Measurements from ENCODE around the gene HOXB13. TPM values are rescaled to one million over a fixed set of nuclear protein-coding genes. Genes with fewer than 3 reads are reported as not detected.

Gene HOXB13
- total and polyA plus RNA-seq, 3 donors from 2014 or later: 0.24 TPM; not detected in 2

DNA sequence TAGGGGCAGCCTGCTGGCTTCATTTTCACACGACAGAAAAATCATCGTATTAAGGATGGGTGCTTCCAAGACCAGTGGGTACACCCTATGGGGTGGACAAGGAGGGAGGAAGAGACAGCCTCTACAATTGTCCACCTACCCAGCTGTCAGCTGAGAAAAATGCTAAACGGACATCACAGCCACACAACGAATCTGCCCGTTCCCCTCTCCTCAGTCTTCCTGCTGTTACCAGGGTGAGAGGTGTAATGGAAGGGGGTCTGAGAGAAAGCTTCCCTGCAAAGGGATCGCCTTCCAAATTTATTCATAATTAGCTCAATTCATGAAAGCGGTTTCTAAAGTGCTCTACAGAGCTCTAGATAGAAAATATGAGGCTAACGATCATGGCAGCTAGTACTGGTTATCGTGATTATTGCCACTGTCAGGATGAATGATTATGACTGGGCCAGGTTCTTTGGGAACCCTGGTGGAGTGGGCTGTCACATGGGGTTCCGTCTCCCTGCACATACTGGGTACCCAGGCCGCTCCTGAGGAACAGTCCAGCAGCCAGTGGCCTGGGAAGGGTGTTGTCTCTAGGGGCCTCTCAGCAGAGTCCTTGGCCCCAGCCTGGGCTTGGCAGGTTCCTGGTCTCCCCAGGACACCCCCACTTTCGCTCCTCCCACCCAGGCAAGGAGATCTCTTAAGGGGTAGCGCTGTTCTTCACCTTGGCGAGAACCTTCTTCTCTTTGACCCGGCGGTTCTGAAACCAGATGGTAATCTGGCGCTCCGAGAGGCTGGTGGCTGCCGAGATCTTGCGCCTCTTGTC is 2.2 kb downstream of the HOXB13 start:
- H3K27ac ChIP-seq: no peak overlapping the region
- peaks cover 23% of the 10 kb centered on the region for H3K4me1 ChIP-seq
- no peak for TF ChIP-seq POLR2A (IDR thresholded peaks at IDR 0.05)
- no peak for TF ChIP-seq CTCF (IDR thresholded peaks at IDR 0.05)
- DNase-seq: no peak
- intact Hi-C loops (cut with DNase I; ENCODE audit: low total_unique reads): loop anchor here (5.0 to 10.0 kb wide), 2 partner anchors 68 to 156 kb away; no protein-coding TSS in a partner anchor
- no peak overlapping the region for H3K4me3 ChIP-seq
- no peaks in the 10 kb centered on the region for H3K9me3 ChIP-seq
- 13 to 15% methylated on average over 13 to 20 of the region's 20 CpGs for WGBS, 2 donors
- H3K36me3 ChIP-seq (ENCODE audit: low read depth, missing control alignments): no peaks in the 10 kb centered on the region
- H3K27me3 ChIP-seq: no peaks in the 10 kb centered on the region

GRCh38 chr17:48725288-48726064 is 3.1 kb downstream of the HOXB13 start:
- TF ChIP-seq POLR2A (IDR thresholded peaks at IDR 0.05): no peak
- TF ChIP-seq CTCF (IDR thresholded peaks at IDR 0.05): no peak
- Histone ChIP-seq H3K4me3 (no peak overlapping the region), H3K4me1 (peaks cover 23% of the 10 kb centered on the region), H3K36me3 (ENCODE audit: low read depth, missing control alignments) (no peaks in the 10 kb centered on the region), H3K27ac (no peak overlapping the region), H3K27me3 (no peaks in the 10 kb centered on the region), H3K9me3 (no peaks in the 10 kb centered on the region)
- no peak for DNase-seq
- intact Hi-C loops (cut with DNase I; ENCODE audit: low total_unique reads): loop anchor here (5.0 to 10.0 kb wide), 2 partner anchors 69 to 157 kb away; no protein-coding TSS in a partner anchor
- 6 to 15% methylated on average over 8 to 38 of the region's 38 CpGs for WGBS, 2 donors

DNA sequence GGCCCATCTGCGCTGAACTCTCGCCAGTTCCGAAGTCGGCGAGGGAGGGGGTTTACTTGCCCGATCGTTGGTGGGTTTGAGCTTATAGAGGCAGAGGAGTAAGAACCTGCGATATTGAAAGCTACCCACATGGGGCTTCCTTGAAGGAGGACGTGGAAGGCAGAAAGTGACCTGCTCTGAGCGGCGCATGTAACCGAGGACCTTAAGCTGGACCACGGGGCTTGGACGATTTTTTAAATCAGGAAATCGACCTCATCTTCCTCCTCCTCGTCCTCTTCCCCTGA is 3.6 kb downstream of the HOXB13 start:
- Histone ChIP-seq H3K4me3 (no peak overlapping the region), H3K4me1 (peaks cover 23% of the 10 kb centered on the region), H3K9me3 (no peaks in the 10 kb centered on the region), H3K27me3 (no peaks in the 10 kb centered on the region), H3K27ac (no peak overlapping the region), H3K36me3 (ENCODE audit: low read depth, missing control alignments) (no peaks in the 10 kb centered on the region)
- intact Hi-C loops (cut with DNase I; ENCODE audit: low total_unique reads): loop anchor here (5.0 to 10.0 kb wide), 2 partner anchors 70 to 157 kb away; no protein-coding TSS in a partner anchor
- no peak for TF ChIP-seq POLR2A (IDR thresholded peaks at IDR 0.05)
- TF ChIP-seq CTCF (IDR thresholded peaks at IDR 0.05): no peak
- 2 to 3% methylated on average over 16 of the region's 16 CpGs for WGBS, 2 donors
- no peak for DNase-seq

- peaks cover 23% of the 10 kb centered on the region for H3K4me1 ChIP-seq
- WGBS, 2 donors: 8 to 10% methylated on average over 31 to 32 of the region's 32 CpGs
- H3K4me3 ChIP-seq: no peak overlapping the region
- intact Hi-C loops (cut with DNase I; ENCODE audit: low total_unique reads): loop anchor here (5.0 to 10.0 kb wide), 2 partner anchors 70 to 158 kb away; no protein-coding TSS in a partner anchor
- no peaks in the 10 kb centered on the region for H3K9me3 ChIP-seq
- no peaks in the 10 kb centered on the region for H3K36me3 ChIP-seq (ENCODE audit: low read depth, missing control alignments)
- DNase-seq: peak; percentile 95
- H3K27ac ChIP-seq: no peak overlapping the region
- H3K27me3 ChIP-seq: no peaks in the 10 kb centered on the region
- no peak for TF ChIP-seq POLR2A (IDR thresholded peaks at IDR 0.05)
- TF ChIP-seq CTCF (IDR thresholded peaks at IDR 0.05): peak; percentile 60 to 71 (median 68)
Measured at GRCh38 chr17:48724251-48725003, 4.1 kb downstream of the HOXB13 start.
